ENCODE data around the gene GCGR.

DNA sequence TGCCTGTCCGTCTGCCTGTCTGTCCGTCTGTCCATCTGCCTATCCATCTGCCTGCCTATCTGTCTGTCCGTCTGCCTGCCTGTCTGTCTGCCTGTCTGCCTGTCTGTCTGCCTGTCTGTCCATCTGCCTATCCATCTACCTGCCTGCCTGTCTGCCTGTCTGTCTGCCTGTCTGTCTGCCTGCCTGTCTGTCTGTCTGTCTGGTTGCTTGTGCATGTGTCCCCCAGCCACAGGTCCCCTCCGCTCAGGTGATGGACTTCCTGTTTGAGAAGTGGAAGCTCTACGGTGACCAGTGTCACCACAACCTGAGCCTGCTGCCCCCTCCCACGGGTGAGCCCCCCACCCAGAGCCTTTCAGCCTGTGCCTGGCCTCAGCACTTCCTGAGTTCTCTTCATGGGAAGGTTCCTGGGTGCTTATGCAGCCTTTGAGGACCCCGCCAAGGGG lies 5.6 kb downstream of the GCGR start:
- TF ChIP-seq, protein P1, sequence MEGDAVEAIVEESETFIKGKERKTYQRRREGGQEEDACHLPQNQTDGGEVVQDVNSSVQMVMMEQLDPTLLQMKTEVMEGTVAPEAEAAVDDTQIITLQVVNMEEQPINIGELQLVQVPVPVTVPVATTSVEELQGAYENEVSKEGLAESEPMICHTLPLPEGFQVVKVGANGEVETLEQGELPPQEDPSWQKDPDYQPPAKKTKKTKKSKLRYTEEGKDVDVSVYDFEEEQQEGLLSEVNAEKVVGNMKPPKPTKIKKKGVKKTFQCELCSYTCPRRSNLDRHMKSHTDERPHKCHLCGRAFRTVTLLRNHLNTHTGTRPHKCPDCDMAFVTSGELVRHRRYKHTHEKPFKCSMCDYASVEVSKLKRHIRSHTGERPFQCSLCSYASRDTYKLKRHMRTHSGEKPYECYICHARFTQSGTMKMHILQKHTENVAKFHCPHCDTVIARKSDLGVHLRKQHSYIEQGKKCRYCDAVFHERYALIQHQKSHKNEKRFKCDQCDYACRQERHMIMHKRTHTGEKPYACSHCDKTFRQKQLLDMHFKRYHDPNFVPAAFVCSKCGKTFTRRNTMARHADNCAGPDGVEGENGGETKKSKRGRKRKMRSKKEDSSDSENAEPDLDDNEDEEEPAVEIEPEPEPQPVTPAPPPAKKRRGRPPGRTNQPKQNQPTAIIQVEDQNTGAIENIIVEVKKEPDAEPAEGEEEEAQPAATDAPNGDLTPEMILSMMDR (IDR thresholded peaks at IDR 0.05) = no peak
- no peak for TF ChIP-seq EP300 (IDR thresholded peaks at IDR 0.05)
